HG02763 (cell line): Measurements from ENCODE around the gene CRISP1.
"Not testable (repeated sequence)": the region's sequence is repeated elsewhere in the genome, so short reads cannot be mapped to it uniquely, and the experiment has no call there.

ENCODE experiments used
- ATAC-seq: cut with Tn5 transposase; IDR thresholded peaks from one replicate; pipeline ENCODE4 v1.9.1; 2021; ENCODE audit warnings: mild to moderate bottlenecking, moderate library complexity; ENCODE audit not compliant: unreplicated experiment

Gene CRISP1

DNA sequence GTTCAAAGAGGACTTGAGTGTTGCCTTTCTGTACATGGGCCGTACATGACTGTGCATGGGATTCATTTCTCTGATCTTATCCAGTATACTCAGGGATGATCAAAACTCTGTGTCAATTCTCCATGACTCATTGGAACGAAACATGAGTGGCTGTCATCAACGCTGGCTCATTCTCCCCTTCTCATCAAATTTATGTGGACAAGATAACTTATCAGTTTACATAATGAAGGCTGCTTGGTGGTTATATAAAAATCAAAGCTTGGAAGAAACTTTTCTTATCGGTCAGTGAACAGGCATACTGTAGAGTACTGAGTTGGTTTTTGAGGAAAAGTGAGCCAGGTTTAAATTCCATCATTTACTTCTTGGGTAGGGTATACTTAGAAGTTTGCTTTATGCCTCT is 24.9 kb downstream of the CRISP1 start:
- no peak for ATAC-seq

DNA sequence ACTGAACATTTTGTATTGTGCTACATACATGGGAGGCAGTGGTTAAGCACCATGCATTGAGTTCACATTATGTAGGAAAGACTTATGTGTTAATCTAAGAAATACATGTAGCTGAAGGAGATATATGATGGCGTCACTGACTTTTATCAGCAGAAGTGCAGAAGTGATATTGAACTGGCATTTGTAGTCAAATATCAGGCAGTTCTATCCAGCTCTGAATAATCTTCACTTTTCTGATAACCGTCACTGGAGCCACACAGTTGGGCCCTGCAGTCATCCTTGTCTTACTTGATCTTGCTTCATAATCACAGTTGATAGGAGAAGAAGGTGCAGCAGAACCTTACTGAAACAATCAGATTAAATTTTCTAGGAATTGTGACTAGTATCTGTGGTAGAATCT is 26.4 kb downstream of the CRISP1 start:
- ATAC-seq = no peak

DNA sequence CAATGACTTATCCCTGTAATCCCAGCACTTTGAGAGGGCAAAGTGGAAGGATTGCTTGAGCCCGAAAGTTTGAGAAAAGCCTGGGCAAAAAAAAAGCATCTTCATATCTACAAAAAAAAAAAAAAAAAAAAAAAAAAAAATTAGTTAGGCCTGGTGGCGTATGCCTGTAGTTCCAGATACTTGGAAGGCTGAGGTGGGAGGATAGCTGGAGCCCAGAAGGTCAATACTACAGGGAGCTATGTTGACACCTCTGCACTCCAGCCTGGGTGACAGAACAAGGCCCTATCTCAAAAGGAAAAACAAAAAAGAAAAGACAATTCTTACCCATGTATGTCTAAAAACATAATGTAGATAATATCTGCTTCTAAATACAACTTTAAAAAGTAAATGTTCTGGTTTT is 27.2 kb downstream of the CRISP1 start:
- ATAC-seq = no peak

DNA sequence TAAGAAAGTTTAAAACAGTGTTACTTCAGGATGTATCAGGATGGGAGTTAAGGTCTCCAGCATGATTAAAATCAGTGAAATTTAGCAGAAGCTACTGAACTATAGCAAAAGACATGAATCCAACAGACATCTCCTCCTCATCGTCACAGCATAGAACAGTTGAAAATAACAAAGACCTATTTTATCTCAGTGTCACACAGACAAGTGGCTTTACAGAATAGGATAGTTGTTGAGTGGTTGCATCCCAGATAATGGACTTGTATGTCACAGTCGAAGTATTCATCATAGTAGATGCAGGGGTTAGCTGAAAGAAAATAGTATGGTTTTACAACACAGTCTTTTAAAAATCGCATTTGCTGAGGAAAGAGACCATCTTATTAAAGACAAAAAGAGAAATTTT is 31.2 kb downstream of the CRISP1 start:
- ATAC-seq = no peak

DNA sequence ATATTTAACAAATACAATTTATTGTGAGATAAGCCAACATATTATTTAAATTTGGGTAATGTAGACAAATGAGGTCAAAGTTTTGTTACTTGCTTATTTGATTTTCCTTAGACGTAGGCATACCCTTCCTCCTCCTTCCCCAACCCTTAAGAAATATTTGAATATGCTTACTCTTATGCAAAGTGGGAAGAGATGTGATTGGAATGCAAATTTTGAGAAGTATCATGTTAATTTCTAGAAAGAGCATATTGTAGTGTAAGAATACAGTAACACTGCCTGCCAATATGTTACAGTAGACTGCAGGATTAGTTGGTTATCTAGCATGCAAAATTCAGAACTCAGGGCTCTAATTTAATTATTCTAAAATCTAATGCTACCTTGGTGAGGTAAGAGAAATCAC is 32.9 kb downstream of the CRISP1 start:
- no peak for ATAC-seq

DNA sequence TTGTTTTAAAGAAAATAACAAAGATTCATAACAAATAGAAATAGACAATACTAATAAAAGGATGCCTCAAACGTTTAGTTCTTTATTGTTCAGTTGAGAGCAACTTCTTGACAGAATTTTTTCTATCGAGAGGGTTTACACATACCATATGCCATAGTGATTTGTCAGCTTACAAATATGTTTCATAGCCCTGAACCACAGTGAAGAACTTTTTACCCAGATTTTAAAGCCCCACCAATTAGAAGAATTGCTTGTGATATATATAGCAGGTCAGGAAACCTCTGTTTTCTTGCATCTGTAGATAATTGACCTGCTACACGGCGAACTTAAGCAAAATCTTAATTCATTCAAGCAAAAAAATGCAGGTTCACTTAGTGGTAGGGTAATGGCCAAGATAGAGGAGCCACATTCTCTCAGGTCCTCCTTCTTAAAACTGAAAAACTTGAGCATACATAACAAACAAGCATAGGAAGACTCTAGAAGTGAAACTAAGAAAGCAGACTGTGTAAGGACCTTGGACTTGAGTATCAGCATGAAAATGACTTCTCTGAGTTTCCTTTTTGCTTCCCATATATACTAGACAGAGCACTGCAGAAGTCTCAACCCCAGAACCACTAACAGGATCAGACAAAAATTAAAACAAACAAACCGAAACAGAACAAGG is 39.5 kb downstream of the CRISP1 start:
- peak; percentile 99 for ATAC-seq

DNA sequence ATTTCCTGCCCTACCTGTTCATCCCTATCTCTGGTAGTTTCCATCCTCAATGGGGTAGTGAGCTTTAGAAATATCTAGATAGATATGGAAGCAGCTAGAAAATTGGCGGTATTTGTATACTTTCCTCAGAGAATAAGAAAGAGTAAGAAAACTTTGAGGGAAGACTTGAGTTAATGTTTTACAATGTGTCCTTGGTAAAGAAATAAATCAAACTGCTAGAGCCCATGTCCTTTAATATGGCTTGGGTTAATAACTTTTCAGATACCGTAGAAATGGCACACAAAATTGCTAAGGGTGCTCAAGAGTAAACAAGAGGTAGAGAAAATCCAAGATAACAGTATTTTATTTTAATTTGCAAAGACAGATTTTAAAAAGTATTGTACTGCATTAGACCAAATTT is 51.2 kb downstream of the CRISP1 start:
- no peak for ATAC-seq

DNA sequence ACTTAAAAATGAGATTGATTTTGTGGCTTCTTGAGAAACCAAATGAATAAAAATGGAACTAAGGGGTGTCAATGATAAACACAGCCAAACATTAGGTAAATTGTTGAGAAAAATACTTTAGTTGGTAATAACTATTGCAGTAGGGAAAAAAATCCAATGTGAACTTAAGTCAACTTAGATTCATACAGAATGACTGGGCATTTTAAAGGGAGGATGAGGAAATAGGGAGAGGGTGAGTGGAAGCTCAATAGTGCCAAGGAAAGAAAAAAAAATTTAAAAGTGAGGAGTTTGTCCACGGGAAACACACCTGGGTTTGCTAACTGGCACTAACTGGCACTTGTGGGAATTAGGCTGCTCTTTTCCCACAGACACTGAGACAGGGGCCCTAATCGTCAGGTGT is 53.1 kb downstream of the CRISP1 start:
- no peak for ATAC-seq

DNA sequence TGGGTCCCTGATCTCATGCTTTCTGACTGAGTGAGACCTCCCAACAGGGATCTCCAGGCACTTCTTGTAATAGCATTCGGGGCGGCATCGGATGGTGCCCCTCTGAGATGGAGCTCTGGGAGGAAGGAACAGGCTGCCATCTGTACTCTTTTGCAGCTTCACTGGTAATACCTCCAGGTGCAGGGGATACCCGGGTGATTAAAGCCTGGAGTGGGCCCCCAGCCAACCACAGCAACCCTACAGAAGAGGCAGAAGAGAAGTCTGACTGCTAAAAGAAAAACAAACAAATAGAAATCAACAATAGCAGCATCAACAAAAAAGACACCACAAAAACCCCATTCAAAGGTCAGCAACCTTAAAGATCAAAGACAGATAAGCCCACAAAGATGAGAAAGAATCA is 60.2 kb downstream of the CRISP1 start:
- ATAC-seq = no peak

DNA sequence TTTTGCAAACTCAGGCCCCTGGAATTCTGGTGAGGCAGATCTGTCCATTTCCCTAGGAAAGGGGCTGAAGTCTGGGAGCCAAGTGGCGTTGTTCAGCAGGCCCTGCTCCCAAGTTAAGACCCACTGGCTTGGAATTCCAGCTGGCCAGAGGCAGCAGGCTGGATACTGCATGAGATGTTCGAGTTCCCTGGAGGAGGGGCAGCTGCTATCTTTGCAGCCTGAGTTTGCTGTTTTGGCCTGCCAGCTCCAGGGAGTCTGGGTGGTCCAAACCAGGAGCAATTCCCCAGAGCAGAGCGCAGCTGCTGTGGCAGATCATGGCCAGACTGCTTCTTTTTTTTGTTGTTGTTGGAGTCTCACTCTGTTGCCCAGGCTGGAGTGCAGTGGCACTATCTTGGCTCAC is 61.1 kb downstream of the CRISP1 start:
- ATAC-seq = no peak

DNA sequence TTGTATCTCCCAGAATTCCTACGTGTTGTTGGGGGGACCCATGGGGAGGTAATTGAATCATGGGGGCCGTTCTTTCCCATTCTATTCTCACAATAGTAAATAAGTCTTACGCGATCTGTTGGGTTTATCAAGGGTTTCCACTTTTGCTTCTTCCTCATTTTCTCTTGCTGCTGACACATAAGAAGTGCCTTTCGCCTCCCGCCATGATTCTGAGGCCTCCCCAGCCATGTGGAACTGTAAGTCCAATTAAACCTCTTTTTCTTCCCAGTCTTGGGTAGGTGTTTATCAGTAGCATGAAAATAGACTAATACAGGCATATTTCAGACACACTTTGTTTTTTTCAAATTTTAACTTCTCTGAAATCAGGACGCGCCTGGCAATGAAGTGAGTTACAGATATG is 64.8 kb downstream of the CRISP1 start:
- ATAC-seq = no peak

DNA sequence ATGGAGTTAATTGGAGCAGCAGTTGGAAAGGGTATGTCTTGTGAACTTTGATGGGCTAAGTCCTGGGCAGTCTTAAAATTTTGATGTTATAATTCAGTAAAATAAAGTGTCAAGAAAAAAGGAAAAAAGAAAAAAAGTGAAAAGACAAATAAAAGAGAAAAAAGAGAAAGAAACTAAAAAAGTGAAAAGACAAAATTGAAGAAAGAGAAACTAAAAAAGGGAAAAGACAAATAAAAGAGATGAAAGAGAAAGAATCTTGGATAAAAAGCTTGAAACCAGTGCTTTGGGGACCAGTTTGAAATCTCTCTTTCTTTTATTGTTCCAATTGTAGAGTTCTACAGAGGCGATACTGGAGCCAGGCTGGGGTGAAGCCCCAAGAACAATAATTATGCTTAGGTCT is 67.2 kb downstream of the CRISP1 start:
- no peak for ATAC-seq

DNA sequence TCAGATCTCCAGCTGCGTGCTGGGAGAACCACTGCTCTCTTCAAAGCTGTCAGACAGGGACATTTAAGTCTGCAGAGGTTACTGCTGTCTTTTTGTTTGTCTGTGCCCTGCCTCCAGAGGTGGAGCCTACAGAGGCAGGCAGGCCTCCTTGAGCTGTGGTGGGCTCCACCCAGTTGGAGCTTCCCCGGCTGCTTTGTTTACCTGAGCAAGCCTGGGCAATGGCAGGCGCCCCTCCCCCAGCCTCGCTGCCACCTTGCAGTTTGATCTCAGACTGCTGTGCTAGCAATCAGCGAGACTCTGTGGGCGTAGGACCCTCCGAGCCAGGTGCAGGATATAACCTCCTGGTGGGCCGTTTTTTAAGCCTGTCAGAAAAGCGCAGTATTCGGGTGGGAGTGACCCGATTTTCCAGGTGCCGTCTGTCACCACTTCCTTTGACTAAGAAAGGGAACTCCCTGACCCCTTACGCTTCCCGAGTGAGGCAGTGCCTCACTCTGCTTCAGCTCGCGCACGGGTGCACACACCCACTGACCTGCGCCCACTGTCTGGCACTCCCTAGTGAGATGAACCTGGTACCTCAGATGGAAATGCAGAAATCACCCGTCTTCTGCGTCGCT is 69.4 kb downstream of the CRISP1 start:
- ATAC-seq = not testable (repeated sequence)

DNA sequence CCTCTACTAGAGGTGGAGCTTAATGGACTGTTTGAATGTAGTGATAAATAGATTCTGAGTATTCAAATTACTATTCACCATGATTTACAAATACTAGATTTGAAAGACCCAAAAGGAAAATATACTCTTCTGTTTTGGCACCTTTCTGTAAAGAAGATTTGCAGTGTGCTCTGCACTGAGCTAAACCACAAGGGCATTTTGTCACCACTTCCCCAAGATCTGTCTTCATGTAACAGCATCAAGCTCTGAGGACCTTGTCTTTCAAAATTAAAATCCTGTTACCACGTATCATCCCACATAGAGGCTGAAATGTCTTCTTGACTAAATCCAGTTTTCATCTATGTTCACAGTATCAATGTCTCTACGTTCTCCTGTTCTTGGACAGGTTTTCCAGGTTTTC is 76.0 kb downstream of the CRISP1 start:
- ATAC-seq = no peak

DNA sequence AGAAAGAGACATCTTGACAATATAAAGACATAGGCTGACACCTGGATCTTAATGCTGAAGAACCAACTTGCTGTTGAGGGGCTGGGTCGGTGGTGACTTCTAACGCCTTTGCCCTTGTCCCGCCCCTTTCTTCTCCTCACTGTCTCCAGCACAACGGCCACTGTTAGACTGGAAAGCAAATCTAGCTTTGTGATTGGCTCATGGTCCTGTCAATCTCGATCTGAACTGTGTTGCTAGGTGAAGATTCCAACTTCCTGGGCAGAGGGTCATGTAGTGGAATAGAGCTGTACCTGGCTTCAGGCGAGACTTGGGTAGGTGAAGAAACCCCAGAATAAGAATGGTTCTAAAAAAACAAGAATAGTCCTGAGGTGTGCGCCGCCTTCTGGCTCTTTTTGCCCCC is 79.2 kb downstream of the CRISP1 start, which contains the start of gene PGK2:
Gene PGK2, minus strand, starts transcription at position 110 of the 400 bp plus-strand sequence. Its CDS starts 98 bp downstream, at position 12.
- no peak for ATAC-seq

DNA sequence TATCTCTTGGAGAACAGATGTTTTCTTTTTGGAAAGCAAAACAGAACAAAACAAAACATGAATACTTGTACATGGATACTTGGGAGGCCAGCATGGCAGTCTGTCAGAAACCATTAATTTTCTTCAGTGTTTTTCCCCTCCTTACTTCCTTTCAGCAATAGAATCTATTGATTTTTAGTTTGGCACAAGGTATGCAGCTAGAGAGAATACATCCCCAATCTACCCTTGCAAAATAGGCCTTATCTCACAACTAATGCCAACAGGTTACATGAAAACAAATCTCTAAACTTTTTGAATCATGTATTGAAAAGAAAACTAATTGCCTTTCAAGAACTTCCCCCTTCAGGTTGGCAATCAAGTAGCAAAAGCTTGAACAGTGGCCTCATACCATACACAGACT is 82.1 kb downstream of the CRISP1 start:
- no peak for ATAC-seq
